ENCODE data around the gene EDN2.

Gene EDN2

DNA sequence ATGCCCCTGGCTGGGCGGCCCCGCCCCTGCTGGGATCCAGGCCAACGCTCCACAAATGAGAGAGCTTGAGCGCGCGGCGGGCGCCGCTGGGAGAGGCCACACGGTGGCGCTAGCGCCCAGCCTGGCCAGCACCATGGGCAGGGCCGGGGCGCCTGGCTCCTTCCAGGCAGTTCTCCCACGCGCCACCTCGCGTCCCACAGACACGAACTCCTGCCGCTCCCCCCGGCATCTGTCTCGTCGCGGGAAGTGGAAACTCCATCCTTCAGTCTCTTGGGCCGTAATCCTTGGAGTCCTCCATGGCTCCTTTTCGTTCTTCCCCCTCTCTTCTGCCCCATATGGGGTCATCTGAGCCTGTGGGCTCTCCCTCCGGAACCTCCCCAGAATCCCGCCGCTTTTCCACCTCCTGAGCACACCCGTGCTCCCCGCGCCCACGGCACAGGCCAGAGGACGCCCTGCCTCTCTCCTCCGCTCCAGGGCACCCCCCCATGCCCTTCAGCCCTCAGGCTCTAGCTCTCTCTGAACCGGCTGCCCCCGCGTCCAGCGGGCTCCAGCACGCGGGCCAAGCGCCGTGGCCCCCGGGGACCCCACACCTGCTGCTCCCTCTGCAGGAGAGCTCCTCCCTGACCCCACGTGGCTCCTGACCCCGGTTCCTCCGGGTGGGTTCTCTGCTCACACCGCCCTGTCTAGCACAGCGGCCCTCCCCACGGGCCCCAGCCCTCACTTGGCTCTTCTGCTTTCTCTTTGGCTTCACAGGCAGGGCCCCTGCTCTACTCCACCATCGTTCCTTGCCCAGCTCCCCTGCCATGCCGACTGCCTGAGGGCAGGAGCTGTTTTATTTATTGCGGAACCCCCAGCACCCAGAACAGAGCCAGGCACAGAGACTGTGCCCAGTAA is 31.9 kb upstream of the EDN2 start:
- Histone ChIP-seq H3K36me3 (ENCODE audit: control insufficient read depth, insufficient read depth, low read length) (no peaks in the 10 kb centered on the region), H3K9me3 (ENCODE audit: control insufficient read depth, insufficient read depth, low read length) (no peaks in the 10 kb centered on the region), H3K4me1 (ENCODE audit: control insufficient read depth, insufficient read depth, low read length) (peaks cover 9% of the 10 kb centered on the region), H3K4me3 (ENCODE audit: low read depth, low read length) (peak overlapping the region; percentile 32), H3K27me3 (ENCODE audit: control insufficient read depth, insufficient read depth, low read length) (no peaks in the 10 kb centered on the region), H3K9ac (ENCODE audit: low read depth, low read length) (no peak overlapping the region), H3K27ac (ENCODE audit: low read depth, low read length) (no peak overlapping the region)

DNA sequence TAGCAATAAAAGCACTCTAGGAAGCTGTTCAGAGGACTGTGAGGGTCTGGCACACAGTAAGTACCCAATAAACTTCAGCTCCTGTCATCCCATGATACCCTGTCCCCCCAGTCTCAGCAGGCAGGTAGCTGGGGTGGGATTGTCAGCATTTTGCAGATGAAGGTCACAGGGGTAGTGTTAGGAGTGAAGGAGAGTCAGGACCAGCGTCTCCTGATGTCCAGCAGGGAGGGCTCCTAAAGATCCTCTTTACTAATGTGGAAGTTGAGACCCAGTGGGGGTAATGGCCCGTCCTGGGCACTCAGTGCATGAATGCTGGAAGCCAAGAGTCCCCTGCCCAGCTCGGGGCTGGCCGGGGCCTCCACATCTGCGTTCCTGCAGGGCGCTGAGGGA is 31.3 kb upstream of the EDN2 start:
- Histone ChIP-seq H3K27ac (ENCODE audit: low read depth, low read length) (no peak overlapping the region), H3K27me3 (ENCODE audit: control insufficient read depth, insufficient read depth, low read length) (no peaks in the 10 kb centered on the region), H3K36me3 (ENCODE audit: control insufficient read depth, insufficient read depth, low read length) (no peaks in the 10 kb centered on the region), H3K4me1 (ENCODE audit: control insufficient read depth, insufficient read depth, low read length) (peaks cover 9% of the 10 kb centered on the region), H3K9ac (ENCODE audit: low read depth, low read length) (no peak overlapping the region; the same call in 1 of the 2 replicates), H3K4me3 (ENCODE audit: low read depth, low read length) (no peak overlapping the region), H3K9me3 (ENCODE audit: control insufficient read depth, insufficient read depth, low read length) (no peaks in the 10 kb centered on the region)

DNA sequence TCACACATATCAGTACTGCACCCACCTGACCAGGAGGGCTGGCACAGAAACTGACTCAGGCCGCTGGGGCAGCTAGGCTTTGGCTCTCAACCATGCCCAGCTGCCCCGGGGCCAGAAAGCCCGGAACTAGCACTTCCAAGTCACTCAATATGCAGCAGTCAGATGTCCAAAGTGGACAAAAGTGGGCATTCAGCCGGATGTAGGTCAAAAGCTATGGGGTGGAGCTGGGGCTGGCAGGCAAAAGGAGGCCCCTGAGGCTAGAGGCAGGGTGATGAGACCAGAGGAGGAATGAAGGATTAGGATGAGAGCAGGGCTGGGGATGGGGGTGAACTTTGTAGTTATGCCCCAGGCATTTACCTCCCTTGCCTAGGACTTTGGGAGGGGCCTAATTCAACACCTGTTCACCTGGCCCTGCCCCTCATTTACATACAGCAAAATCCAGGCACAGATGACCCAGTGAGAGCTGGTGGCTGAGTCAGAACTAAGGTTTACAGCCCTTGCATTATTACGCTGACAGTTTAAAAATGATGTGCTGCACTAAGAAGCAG is 30.7 kb upstream of the EDN2 start:
- no peaks in the 10 kb centered on the region for H3K27me3 ChIP-seq (ENCODE audit: control insufficient read depth, insufficient read depth, low read length)
- H3K27ac ChIP-seq (ENCODE audit: low read depth, low read length) = no peak overlapping the region
- peaks cover 9% of the 10 kb centered on the region for H3K4me1 ChIP-seq (ENCODE audit: control insufficient read depth, insufficient read depth, low read length)
- H3K4me3 ChIP-seq (ENCODE audit: low read depth, low read length) = no peak overlapping the region
- no peak overlapping the region for H3K9ac ChIP-seq (ENCODE audit: low read depth, low read length)
- H3K9me3 ChIP-seq (ENCODE audit: control insufficient read depth, insufficient read depth, low read length) = no peaks in the 10 kb centered on the region
- no peaks in the 10 kb centered on the region for H3K36me3 ChIP-seq (ENCODE audit: control insufficient read depth, insufficient read depth, low read length)

DNA sequence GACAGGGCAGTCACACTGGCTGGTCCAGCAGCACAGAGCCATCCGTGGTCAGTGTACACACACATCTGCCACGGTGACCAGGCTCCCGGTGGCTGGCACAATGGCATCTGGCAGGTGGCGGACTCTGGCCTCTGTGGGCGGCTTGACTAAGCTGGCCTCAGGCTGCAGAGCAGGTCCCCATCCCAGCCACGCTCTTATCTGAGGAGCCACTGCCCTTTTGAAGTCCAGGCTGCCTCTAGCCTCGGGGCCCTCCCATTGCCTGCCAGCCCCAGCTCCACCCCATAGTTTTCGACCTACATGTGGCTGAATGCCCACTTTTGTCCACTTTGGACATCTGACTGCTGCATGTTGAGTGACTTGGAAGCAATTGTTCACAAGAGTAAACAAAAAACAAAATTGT is 29.9 kb upstream of the EDN2 start:
- Histone ChIP-seq H3K4me3 (ENCODE audit: low read depth, low read length) (no peak overlapping the region), H3K36me3 (ENCODE audit: control insufficient read depth, insufficient read depth, low read length) (no peaks in the 10 kb centered on the region), H3K9me3 (ENCODE audit: control insufficient read depth, insufficient read depth, low read length) (no peaks in the 10 kb centered on the region), H3K4me1 (ENCODE audit: control insufficient read depth, insufficient read depth, low read length) (peaks cover 9% of the 10 kb centered on the region), H3K27me3 (ENCODE audit: control insufficient read depth, insufficient read depth, low read length) (no peaks in the 10 kb centered on the region), H3K27ac (ENCODE audit: low read depth, low read length) (no peak overlapping the region), H3K9ac (ENCODE audit: low read depth, low read length) (no peak overlapping the region)

DNA sequence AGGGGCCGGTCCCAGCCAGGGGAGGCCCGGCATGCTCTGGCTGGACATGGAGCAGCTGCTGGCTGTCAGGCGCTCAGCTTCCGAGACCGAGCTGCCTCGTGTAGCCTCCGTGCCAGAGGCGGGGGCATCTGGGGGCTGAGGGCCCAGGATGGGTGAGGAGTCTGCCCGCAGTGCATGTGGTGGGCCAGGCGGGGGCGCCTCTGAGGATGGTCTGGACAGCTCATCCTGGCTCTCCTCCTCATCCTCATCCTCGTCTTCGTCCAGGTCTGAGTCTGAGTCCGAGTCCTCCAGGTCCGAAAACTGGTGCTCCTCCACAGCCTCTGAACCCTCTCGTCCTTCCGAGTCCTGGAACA is 28.9 kb upstream of the EDN2 start:
- peaks cover 9% of the 10 kb centered on the region for H3K4me1 ChIP-seq (ENCODE audit: control insufficient read depth, insufficient read depth, low read length)
- H3K9me3 ChIP-seq (ENCODE audit: control insufficient read depth, insufficient read depth, low read length) = no peaks in the 10 kb centered on the region
- H3K27ac ChIP-seq (ENCODE audit: low read depth, low read length) = no peak overlapping the region
- no peak overlapping the region for H3K9ac ChIP-seq (ENCODE audit: low read depth, low read length)
- H3K4me3 ChIP-seq (ENCODE audit: low read depth, low read length) = no peak overlapping the region
- no peaks in the 10 kb centered on the region for H3K36me3 ChIP-seq (ENCODE audit: control insufficient read depth, insufficient read depth, low read length)
- no peaks in the 10 kb centered on the region for H3K27me3 ChIP-seq (ENCODE audit: control insufficient read depth, insufficient read depth, low read length)

DNA sequence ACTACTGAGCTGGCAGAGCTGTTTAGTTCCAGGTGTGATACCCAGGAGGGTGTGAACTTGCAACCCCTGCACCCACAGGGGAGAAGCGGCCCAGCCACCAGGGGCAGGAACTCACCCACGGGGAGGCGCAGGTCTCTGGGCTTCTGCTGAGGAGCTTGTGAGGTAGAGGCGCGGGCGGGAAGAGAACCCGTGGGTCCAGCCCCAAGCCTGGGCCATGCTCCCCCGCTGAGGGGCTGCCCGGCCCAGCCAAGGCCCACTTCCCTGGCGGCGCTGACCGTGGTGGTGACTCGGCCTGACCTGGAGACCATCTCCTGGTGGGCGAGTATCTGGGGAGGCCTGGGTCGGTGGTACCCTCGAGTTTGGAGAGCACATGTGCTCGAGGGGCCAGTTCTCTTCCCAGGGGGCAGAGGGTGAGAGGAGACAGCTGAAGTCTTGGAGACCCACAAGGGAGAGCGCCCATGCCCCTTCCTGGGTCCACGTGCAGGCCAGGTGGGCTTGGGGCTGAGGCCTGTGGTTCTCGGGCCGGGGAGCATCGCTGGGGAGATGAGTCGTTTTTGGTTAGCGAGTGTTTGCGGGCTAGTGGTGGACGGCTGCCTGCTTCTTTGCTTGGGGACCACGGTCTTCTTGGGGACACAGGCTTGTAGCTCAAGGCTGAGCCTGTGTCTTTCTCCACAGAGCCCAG is 28.4 kb upstream of the EDN2 start:
- peaks cover 9% of the 10 kb centered on the region for H3K4me1 ChIP-seq (ENCODE audit: control insufficient read depth, insufficient read depth, low read length)
- no peaks in the 10 kb centered on the region for H3K9me3 ChIP-seq (ENCODE audit: control insufficient read depth, insufficient read depth, low read length)
- H3K27me3 ChIP-seq (ENCODE audit: control insufficient read depth, insufficient read depth, low read length) = no peaks in the 10 kb centered on the region
- no peak overlapping the region for H3K9ac ChIP-seq (ENCODE audit: low read depth, low read length)
- H3K27ac ChIP-seq (ENCODE audit: low read depth, low read length) = no peak overlapping the region
- no peaks in the 10 kb centered on the region for H3K36me3 ChIP-seq (ENCODE audit: control insufficient read depth, insufficient read depth, low read length)
- no peak overlapping the region for H3K4me3 ChIP-seq (ENCODE audit: low read depth, low read length)

DNA sequence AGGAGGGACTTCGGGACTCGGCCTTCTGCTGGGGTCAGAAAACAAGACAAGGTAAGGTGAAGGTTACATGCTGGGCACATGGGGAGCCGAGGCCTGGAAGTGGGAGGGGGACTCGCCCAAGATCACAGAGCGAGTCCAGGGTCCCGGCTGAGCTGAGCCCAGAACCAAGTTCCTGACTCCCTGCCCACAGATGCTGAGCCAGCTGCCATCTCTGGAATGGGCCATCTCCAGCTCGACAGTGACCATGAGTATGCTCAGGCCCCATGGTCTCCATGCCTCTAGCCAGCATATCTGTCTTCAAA is 26.7 kb upstream of the EDN2 start:
- peaks cover 9% of the 10 kb centered on the region for H3K4me1 ChIP-seq (ENCODE audit: control insufficient read depth, insufficient read depth, low read length)
- H3K4me3 ChIP-seq (ENCODE audit: low read depth, low read length) = no peak overlapping the region
- no peak overlapping the region for H3K27ac ChIP-seq (ENCODE audit: low read depth, low read length)
- no peaks in the 10 kb centered on the region for H3K27me3 ChIP-seq (ENCODE audit: control insufficient read depth, insufficient read depth, low read length)
- no peak overlapping the region for H3K9ac ChIP-seq (ENCODE audit: low read depth, low read length)
- H3K36me3 ChIP-seq (ENCODE audit: control insufficient read depth, insufficient read depth, low read length) = no peaks in the 10 kb centered on the region
- no peaks in the 10 kb centered on the region for H3K9me3 ChIP-seq (ENCODE audit: control insufficient read depth, insufficient read depth, low read length)

DNA sequence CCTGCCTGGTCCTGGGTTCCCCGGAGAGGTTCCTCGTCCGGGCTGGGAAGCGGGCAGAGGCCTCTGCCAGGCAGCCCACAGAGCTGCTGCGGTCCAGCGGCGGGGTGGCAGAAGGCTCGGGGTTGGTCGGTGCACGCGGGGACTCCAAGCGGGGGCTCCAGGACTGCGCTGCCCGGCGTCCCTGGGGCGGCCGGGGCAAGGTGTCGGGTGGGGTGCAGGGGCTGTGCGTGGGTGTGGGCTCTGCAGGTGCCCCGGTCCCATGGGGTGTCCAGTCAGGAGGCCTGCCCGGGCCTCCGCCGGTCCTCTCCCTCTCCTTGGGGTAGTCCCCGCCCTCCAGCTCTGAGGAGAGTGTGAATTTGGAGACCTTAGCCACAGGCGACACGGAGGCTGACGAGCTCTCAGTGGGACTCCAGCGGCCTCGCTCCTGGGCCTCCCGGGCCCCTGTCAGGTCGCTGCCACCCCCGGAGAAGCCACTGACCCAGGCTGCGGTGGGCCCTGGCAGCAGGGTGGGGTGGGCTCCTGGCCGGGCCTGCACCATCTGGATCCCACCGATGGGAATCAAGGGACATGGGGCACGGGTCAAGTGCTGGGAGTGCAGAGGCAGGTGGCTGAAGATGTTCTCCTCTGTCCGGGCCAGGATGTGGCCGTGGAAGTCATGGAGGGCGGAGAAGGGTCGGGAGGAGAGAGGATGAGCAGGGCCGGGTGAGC is 26.2 kb upstream of the EDN2 start:
- no peak overlapping the region for H3K4me3 ChIP-seq (ENCODE audit: low read depth, low read length)
- H3K27ac ChIP-seq (ENCODE audit: low read depth, low read length) = no peak overlapping the region
- no peak overlapping the region for H3K9ac ChIP-seq (ENCODE audit: low read depth, low read length)
- peaks cover 6% of the 10 kb centered on the region for H3K4me1 ChIP-seq (ENCODE audit: control insufficient read depth, insufficient read depth, low read length)
- H3K9me3 ChIP-seq (ENCODE audit: control insufficient read depth, insufficient read depth, low read length) = no peaks in the 10 kb centered on the region
- no peaks in the 10 kb centered on the region for H3K36me3 ChIP-seq (ENCODE audit: control insufficient read depth, insufficient read depth, low read length)
- no peaks in the 10 kb centered on the region for H3K27me3 ChIP-seq (ENCODE audit: control insufficient read depth, insufficient read depth, low read length)

DNA sequence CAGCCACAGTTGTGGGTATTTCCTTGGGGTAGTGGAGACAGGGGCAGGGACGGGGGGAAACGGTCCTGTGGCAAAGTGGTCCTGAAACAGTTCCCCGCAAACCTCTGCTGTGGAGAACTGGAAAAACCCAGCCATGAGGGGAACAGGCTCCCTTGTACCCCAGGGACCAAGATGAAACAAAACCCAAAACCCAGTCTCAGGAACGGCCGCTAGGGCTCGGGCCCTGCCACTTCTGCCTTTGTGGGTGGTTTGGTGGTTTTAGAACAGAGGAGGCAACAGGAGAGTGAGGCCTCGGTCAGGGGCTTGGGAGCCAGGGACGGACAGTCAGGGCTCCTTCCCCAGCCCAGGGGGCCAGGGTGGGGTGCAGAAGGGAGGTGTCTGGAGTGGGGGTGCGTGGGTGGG is 24.8 kb upstream of the EDN2 start:
- H3K27me3 ChIP-seq (ENCODE audit: control insufficient read depth, insufficient read depth, low read length) = no peaks in the 10 kb centered on the region
- 0 out of 2 replicates have a peak, but pooled peaks cover under 1% of the 10 kb centered on the region for H3K4me1 ChIP-seq (ENCODE audit: control insufficient read depth, insufficient read depth, low read length)
- no peak overlapping the region for H3K9ac ChIP-seq (ENCODE audit: low read depth, low read length)
- no peaks in the 10 kb centered on the region for H3K9me3 ChIP-seq (ENCODE audit: control insufficient read depth, insufficient read depth, low read length)
- no peaks in the 10 kb centered on the region for H3K36me3 ChIP-seq (ENCODE audit: control insufficient read depth, insufficient read depth, low read length)
- no peak overlapping the region for H3K27ac ChIP-seq (ENCODE audit: low read depth, low read length)
- H3K4me3 ChIP-seq (ENCODE audit: low read depth, low read length) = no peak overlapping the region

DNA sequence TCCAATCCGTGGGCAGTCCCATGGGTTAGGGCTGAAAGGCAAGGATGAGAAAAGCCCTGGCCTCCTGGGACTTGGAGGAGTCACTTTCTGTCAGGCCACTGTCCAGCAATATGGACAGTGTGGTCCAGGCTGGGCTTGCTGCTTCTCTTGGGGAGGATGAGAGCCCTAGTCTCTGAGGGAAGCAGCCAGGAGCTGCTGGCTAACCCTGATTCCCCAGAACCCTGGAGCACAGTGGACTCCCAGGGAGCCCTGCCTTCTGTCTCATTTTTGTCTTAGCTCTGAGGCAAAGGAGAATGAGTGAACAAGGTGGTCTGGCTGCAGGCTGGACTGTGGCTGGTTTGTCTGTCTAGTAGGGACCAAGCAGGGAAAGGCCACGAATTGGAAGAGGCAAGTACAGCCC is 23.8 kb upstream of the EDN2 start:
- H3K4me3 ChIP-seq (ENCODE audit: low read depth, low read length) = no peak overlapping the region
- no peaks in the 10 kb centered on the region for H3K36me3 ChIP-seq (ENCODE audit: control insufficient read depth, insufficient read depth, low read length)
- no peak overlapping the region for H3K9ac ChIP-seq (ENCODE audit: low read depth, low read length)
- no peak overlapping the region for H3K27ac ChIP-seq (ENCODE audit: low read depth, low read length)
- H3K9me3 ChIP-seq (ENCODE audit: control insufficient read depth, insufficient read depth, low read length) = no peaks in the 10 kb centered on the region
- no peaks in the 10 kb centered on the region for H3K27me3 ChIP-seq (ENCODE audit: control insufficient read depth, insufficient read depth, low read length)
- peaks cover 9% of the 10 kb centered on the region for H3K4me1 ChIP-seq (ENCODE audit: control insufficient read depth, insufficient read depth, low read length)

DNA sequence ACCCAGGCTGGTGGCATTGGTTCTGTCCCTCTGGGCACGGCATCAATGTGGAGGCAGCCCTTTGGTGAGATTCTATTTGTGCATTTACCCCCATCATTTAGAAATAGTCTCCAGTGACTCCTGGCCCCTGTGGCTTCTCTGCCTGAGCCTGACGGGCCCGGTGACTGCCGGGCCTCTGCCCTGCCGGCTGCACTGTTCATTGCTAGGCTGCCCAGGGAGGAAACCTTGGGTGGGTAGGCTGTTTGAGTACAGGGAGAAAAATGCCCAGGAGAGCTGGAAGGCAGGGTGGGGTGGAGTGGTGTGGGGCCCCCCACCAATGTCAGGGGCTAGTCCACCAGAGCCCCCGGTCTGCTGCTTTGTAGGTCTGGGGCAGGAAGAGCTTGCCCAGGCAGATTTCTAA is 23.4 kb upstream of the EDN2 start:
- H3K4me1 ChIP-seq (ENCODE audit: control insufficient read depth, insufficient read depth, low read length) = peaks cover 9% of the 10 kb centered on the region
- no peak overlapping the region for H3K27ac ChIP-seq (ENCODE audit: low read depth, low read length)
- no peaks in the 10 kb centered on the region for H3K9me3 ChIP-seq (ENCODE audit: control insufficient read depth, insufficient read depth, low read length)
- no peaks in the 10 kb centered on the region for H3K36me3 ChIP-seq (ENCODE audit: control insufficient read depth, insufficient read depth, low read length)
- no peak overlapping the region for H3K4me3 ChIP-seq (ENCODE audit: low read depth, low read length)
- no peaks in the 10 kb centered on the region for H3K27me3 ChIP-seq (ENCODE audit: control insufficient read depth, insufficient read depth, low read length)
- H3K9ac ChIP-seq (ENCODE audit: low read depth, low read length) = no peak overlapping the region

All from HUES48 (cell line).